Measurements from ENCODE around the gene ENOX1. TPM values are rescaled to one million over a fixed set of nuclear protein-coding genes. Genes with fewer than 3 reads are reported as not detected.

ENOX1 gene
- total RNA-seq, 1 donor from 2014 or later: 11.5 TPM

GRCh38 chr13:43572656-43573360 lies 214.0 kb downstream of the ENOX1 start:
- Histone ChIP-seq H3K9me3 (ENCODE audit: control insufficient read depth in 3 of 3, low read length in 3 of 3) (no peaks in the 10 kb centered on the region), H3K9ac (ENCODE audit: low read depth in 1 of 3, low read length in 3 of 3) (no peak overlapping the region), H3K4me3 (ENCODE audit: low read length in 3 of 3) (no peak overlapping the region), H3K27me3 (ENCODE audit: control insufficient read depth in 3 of 3, insufficient read depth in 3 of 3, low read length in 3 of 3) (no peaks in the 10 kb centered on the region), H3K27ac (ENCODE audit: low read depth, low read length) (no peak overlapping the region), H3K4me1 (ENCODE audit: control insufficient read depth in 3 of 3, insufficient read depth in 3 of 3, low read length in 3 of 3) (no peaks in the 10 kb centered on the region), H3K36me3 (ENCODE audit: control insufficient read depth in 3 of 3, insufficient read depth in 3 of 3, low read length in 3 of 3) (no peaks in the 10 kb centered on the region)

- no peaks in the 10 kb centered on the region for H3K9me3 ChIP-seq (ENCODE audit: control insufficient read depth in 3 of 3, low read length in 3 of 3)
- no peak overlapping the region for H3K27ac ChIP-seq (ENCODE audit: low read depth, low read length)
- H3K36me3 ChIP-seq (ENCODE audit: control insufficient read depth in 3 of 3, insufficient read depth in 3 of 3, low read length in 3 of 3): no peaks in the 10 kb centered on the region
- H3K9ac ChIP-seq (ENCODE audit: low read depth in 1 of 3, low read length in 3 of 3): no peak overlapping the region
- H3K4me3 ChIP-seq (ENCODE audit: low read length in 3 of 3): no peak overlapping the region
- H3K4me1 ChIP-seq (ENCODE audit: control insufficient read depth in 3 of 3, insufficient read depth in 3 of 3, low read length in 3 of 3): peaks cover 0 to 3% (median 0%) of the 10 kb centered on the region in 3 donors
- H3K27me3 ChIP-seq (ENCODE audit: control insufficient read depth in 3 of 3, insufficient read depth in 3 of 3, low read length in 3 of 3): no peaks in the 10 kb centered on the region
These were observed 217.1 kb downstream of the ENOX1 start for GRCh38 chr13:43569658-43570057.

GRCh38 chr13:43567608-43568007 lies 219.2 kb downstream of the ENOX1 start:
- Histone ChIP-seq H3K4me3 (ENCODE audit: low read length in 3 of 3) (no peak overlapping the region), H3K36me3 (ENCODE audit: control insufficient read depth in 3 of 3, insufficient read depth in 3 of 3, low read length in 3 of 3) (no peaks in the 10 kb centered on the region), H3K27ac (ENCODE audit: low read depth, low read length) (no peak overlapping the region), H3K9me3 (ENCODE audit: control insufficient read depth in 3 of 3, low read length in 3 of 3) (no peaks in the 10 kb centered on the region), H3K9ac (ENCODE audit: low read depth in 1 of 3, low read length in 3 of 3) (no peak overlapping the region), H3K4me1 (ENCODE audit: control insufficient read depth in 3 of 3, insufficient read depth in 3 of 3, low read length in 3 of 3) (peaks cover 0 to 3% (median 0%) of the 10 kb centered on the region in 3 donors), H3K27me3 (ENCODE audit: control insufficient read depth in 3 of 3, insufficient read depth in 3 of 3, low read length in 3 of 3) (no peaks in the 10 kb centered on the region)

- H3K4me3 ChIP-seq (ENCODE audit: low read length in 3 of 3): no peak overlapping the region
- no peaks in the 10 kb centered on the region for H3K27me3 ChIP-seq (ENCODE audit: control insufficient read depth in 3 of 3, insufficient read depth in 3 of 3, low read length in 3 of 3)
- H3K36me3 ChIP-seq (ENCODE audit: control insufficient read depth in 3 of 3, insufficient read depth in 3 of 3, low read length in 3 of 3): no peaks in the 10 kb centered on the region
- no peak overlapping the region for H3K9ac ChIP-seq (ENCODE audit: low read depth in 1 of 3, low read length in 3 of 3)
- no peak overlapping the region for H3K27ac ChIP-seq (ENCODE audit: low read depth, low read length)
- H3K9me3 ChIP-seq (ENCODE audit: control insufficient read depth in 3 of 3, low read length in 3 of 3): no peaks in the 10 kb centered on the region
- peaks cover 0 to 3% (median 0%) of the 10 kb centered on the region in 3 donors for H3K4me1 ChIP-seq (ENCODE audit: control insufficient read depth in 3 of 3, insufficient read depth in 3 of 3, low read length in 3 of 3)
These were observed 221.8 kb downstream of the ENOX1 start for GRCh38 chr13:43564952-43565351.

GRCh38 chr13:43561081-43561480 lies 225.7 kb downstream of the ENOX1 start:
- peaks cover 0 to 4% (median 3%) of the 10 kb centered on the region in 3 donors for H3K4me1 ChIP-seq (ENCODE audit: control insufficient read depth in 3 of 3, insufficient read depth in 3 of 3, low read length in 3 of 3)
- H3K36me3 ChIP-seq (ENCODE audit: control insufficient read depth in 3 of 3, insufficient read depth in 3 of 3, low read length in 3 of 3): no peaks in the 10 kb centered on the region
- no peaks in the 10 kb centered on the region for H3K9me3 ChIP-seq (ENCODE audit: control insufficient read depth in 3 of 3, low read length in 3 of 3)
- no peak overlapping the region for H3K27ac ChIP-seq (ENCODE audit: low read depth, low read length)
- no peak overlapping the region for H3K4me3 ChIP-seq (ENCODE audit: low read length in 3 of 3)
- no peaks in the 10 kb centered on the region for H3K27me3 ChIP-seq (ENCODE audit: control insufficient read depth in 3 of 3, insufficient read depth in 3 of 3, low read length in 3 of 3)
- H3K9ac ChIP-seq (ENCODE audit: low read depth in 1 of 3, low read length in 3 of 3): no peak overlapping the region

- Histone ChIP-seq H3K4me1 (ENCODE audit: control insufficient read depth in 3 of 3, insufficient read depth in 3 of 3, low read length in 3 of 3) (peaks cover 0 to 4% (median 0%) of the 10 kb centered on the region in 3 donors), H3K9me3 (ENCODE audit: control insufficient read depth in 3 of 3, low read length in 3 of 3) (no peaks in the 10 kb centered on the region), H3K9ac (ENCODE audit: low read depth in 1 of 3, low read length in 3 of 3) (no peak overlapping the region), H3K27me3 (ENCODE audit: control insufficient read depth in 3 of 3, insufficient read depth in 3 of 3, low read length in 3 of 3) (no peaks in the 10 kb centered on the region), H3K36me3 (ENCODE audit: control insufficient read depth in 3 of 3, insufficient read depth in 3 of 3, low read length in 3 of 3) (no peaks in the 10 kb centered on the region), H3K27ac (ENCODE audit: low read depth, low read length) (no peak overlapping the region), H3K4me3 (ENCODE audit: low read length in 3 of 3) (no peak overlapping the region)
These were observed 227.8 kb downstream of the ENOX1 start for GRCh38 chr13:43558939-43559338.

- H3K9me3 ChIP-seq (ENCODE audit: control insufficient read depth in 3 of 3, low read length in 3 of 3): no peaks in the 10 kb centered on the region
- H3K36me3 ChIP-seq (ENCODE audit: control insufficient read depth in 3 of 3, insufficient read depth in 3 of 3, low read length in 3 of 3): no peaks in the 10 kb centered on the region
- no peak overlapping the region for H3K27ac ChIP-seq (ENCODE audit: low read depth, low read length)
- H3K9ac ChIP-seq (ENCODE audit: low read depth in 1 of 3, low read length in 3 of 3): no peak overlapping the region
- H3K4me3 ChIP-seq (ENCODE audit: low read length in 3 of 3): no peak overlapping the region
- peaks cover 0 to 4% (median 0%) of the 10 kb centered on the region in 3 donors for H3K4me1 ChIP-seq (ENCODE audit: control insufficient read depth in 3 of 3, insufficient read depth in 3 of 3, low read length in 3 of 3)
- H3K27me3 ChIP-seq (ENCODE audit: control insufficient read depth in 3 of 3, insufficient read depth in 3 of 3, low read length in 3 of 3): no peaks in the 10 kb centered on the region
These were observed 228.4 kb downstream of the ENOX1 start for GRCh38 chr13:43558326-43558725.

- H3K4me3 ChIP-seq (ENCODE audit: low read length in 3 of 3): no peak overlapping the region
- H3K9me3 ChIP-seq (ENCODE audit: control insufficient read depth in 3 of 3, low read length in 3 of 3): no peaks in the 10 kb centered on the region
- H3K4me1 ChIP-seq (ENCODE audit: control insufficient read depth in 3 of 3, insufficient read depth in 3 of 3, low read length in 3 of 3): peaks cover 0 to 4% (median 0%) of the 10 kb centered on the region in 3 donors
- H3K27ac ChIP-seq (ENCODE audit: low read depth, low read length): no peak overlapping the region
- H3K36me3 ChIP-seq (ENCODE audit: control insufficient read depth in 3 of 3, insufficient read depth in 3 of 3, low read length in 3 of 3): no peaks in the 10 kb centered on the region
- H3K27me3 ChIP-seq (ENCODE audit: control insufficient read depth in 3 of 3, insufficient read depth in 3 of 3, low read length in 3 of 3): no peaks in the 10 kb centered on the region
- no peak overlapping the region for H3K9ac ChIP-seq (ENCODE audit: low read depth in 1 of 3, low read length in 3 of 3)
These were observed 231.1 kb downstream of the ENOX1 start for GRCh38 chr13:43555667-43556066.

GRCh38 chr13:43551897-43552456 lies 234.8 kb downstream of the ENOX1 start:
- Histone ChIP-seq H3K9me3 (ENCODE audit: control insufficient read depth in 3 of 3, low read length in 3 of 3) (no peaks in the 10 kb centered on the region), H3K27ac (ENCODE audit: low read depth, low read length) (no peak overlapping the region), H3K4me3 (ENCODE audit: low read length in 3 of 3) (no peak overlapping the region), H3K36me3 (ENCODE audit: control insufficient read depth in 3 of 3, insufficient read depth in 3 of 3, low read length in 3 of 3) (no peaks in the 10 kb centered on the region), H3K27me3 (ENCODE audit: control insufficient read depth in 3 of 3, insufficient read depth in 3 of 3, low read length in 3 of 3) (no peaks in the 10 kb centered on the region), H3K4me1 (ENCODE audit: control insufficient read depth in 3 of 3, insufficient read depth in 3 of 3, low read length in 3 of 3) (no peaks in the 10 kb centered on the region), H3K9ac (ENCODE audit: low read depth in 1 of 3, low read length in 3 of 3) (no peak overlapping the region)

- no peak overlapping the region for H3K9ac ChIP-seq (ENCODE audit: low read depth in 1 of 3, low read length in 3 of 3)
- H3K27ac ChIP-seq (ENCODE audit: low read depth, low read length): no peak overlapping the region
- no peaks in the 10 kb centered on the region for H3K4me1 ChIP-seq (ENCODE audit: control insufficient read depth in 3 of 3, insufficient read depth in 3 of 3, low read length in 3 of 3)
- no peak overlapping the region for H3K4me3 ChIP-seq (ENCODE audit: low read length in 3 of 3)
- no peaks in the 10 kb centered on the region for H3K27me3 ChIP-seq (ENCODE audit: control insufficient read depth in 3 of 3, insufficient read depth in 3 of 3, low read length in 3 of 3)
- no peaks in the 10 kb centered on the region for H3K9me3 ChIP-seq (ENCODE audit: control insufficient read depth in 3 of 3, low read length in 3 of 3)
- H3K36me3 ChIP-seq (ENCODE audit: control insufficient read depth in 3 of 3, insufficient read depth in 3 of 3, low read length in 3 of 3): no peaks in the 10 kb centered on the region
These were observed 240.0 kb downstream of the ENOX1 start for GRCh38 chr13:43546816-43547215.
